ENCODE measurements around the gene PRSS57. TPM values are rescaled to one million over a fixed set of nuclear protein-coding genes. Genes with fewer than 3 reads are reported as not detected.

PRSS57 gene
- total RNA-seq, 2 experiments from 2014 or later = not detected

DNA sequence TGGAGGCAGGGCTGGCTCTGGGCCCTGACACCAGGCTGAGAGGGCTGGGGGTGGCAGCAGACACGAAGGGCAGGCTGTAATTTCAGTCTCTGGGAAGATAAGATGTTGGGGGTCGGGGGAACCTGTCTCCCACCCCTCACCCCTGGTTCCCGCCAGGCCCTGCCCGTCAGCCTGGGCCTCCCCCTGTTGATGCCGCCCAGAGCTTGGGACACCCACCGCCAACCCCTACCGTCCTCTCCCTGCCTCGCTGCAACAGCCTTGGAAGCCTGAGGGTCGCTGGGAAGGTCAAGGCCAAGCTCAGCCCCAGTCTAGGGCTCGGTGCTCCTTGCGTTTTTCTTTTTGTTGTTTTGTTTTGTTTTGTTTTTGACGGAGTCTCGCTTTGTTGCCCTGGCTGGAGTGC lies 28.0 kb upstream of the PRSS57 start:
- ChIA-PET CTCF (no interaction called here), POLR2A (no interaction called here)
- peaks cover 31% of the 10 kb centered on the region for H3K27me3 Mint-ChIP-seq
- peaks cover 3% of the 10 kb centered on the region for H3K4me1 ChIP-seq (ENCODE audit: insufficient read depth, low read length)
- no peak overlapping the region for H3K27ac Mint-ChIP-seq
- peaks cover 19 to 20% of the 10 kb centered on the region in 2 experiments for H3K27me3 ChIP-seq (ENCODE audit: control insufficient read depth in 1 of 2, insufficient read depth in 2 of 2, low read length in 2 of 2)
- no peaks in the 10 kb centered on the region for H3K36me3 Mint-ChIP-seq (ENCODE audit: low read depth)
- peaks cover 0 to 24% of the 10 kb centered on the region in 2 experiments for H3K9me3 ChIP-seq (ENCODE audit: control insufficient read depth in 1 of 2, insufficient read depth in 1 of 2, low read length in 2 of 2)
- H3K27ac ChIP-seq (ENCODE audit: low read depth in 1 of 2, low read length in 2 of 2) = no peak overlapping the region
- DNase-seq (no peak), ATAC-seq (ENCODE audit: poor library complexity) (no peak)
- H3K4me3 ChIP-seq (ENCODE audit: low read length) = no peak overlapping the region
- no peaks in the 10 kb centered on the region for H3K36me3 ChIP-seq (ENCODE audit: insufficient read depth, low read length)
- no peaks in the 10 kb centered on the region for H3K4me1 Mint-ChIP-seq (ENCODE audit: low read depth)
- H3K9me3 Mint-ChIP-seq = no peaks in the 10 kb centered on the region
- no peak overlapping the region for H3K4me3 Mint-ChIP-seq
- TF ChIP-seq, protein P1, sequence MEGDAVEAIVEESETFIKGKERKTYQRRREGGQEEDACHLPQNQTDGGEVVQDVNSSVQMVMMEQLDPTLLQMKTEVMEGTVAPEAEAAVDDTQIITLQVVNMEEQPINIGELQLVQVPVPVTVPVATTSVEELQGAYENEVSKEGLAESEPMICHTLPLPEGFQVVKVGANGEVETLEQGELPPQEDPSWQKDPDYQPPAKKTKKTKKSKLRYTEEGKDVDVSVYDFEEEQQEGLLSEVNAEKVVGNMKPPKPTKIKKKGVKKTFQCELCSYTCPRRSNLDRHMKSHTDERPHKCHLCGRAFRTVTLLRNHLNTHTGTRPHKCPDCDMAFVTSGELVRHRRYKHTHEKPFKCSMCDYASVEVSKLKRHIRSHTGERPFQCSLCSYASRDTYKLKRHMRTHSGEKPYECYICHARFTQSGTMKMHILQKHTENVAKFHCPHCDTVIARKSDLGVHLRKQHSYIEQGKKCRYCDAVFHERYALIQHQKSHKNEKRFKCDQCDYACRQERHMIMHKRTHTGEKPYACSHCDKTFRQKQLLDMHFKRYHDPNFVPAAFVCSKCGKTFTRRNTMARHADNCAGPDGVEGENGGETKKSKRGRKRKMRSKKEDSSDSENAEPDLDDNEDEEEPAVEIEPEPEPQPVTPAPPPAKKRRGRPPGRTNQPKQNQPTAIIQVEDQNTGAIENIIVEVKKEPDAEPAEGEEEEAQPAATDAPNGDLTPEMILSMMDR (IDR thresholded peaks at IDR 0.05) = no peak
- intact Hi-C loops (cut with DNase I, micrococcal nuclease) = no loop called here

- Mint-ChIP-seq H3K27ac (no peak overlapping the region), H3K9me3 (no peaks in the 10 kb centered on the region), H3K4me1 (ENCODE audit: low read depth) (no peaks in the 10 kb centered on the region), H3K27me3 (peaks cover 36% of the 10 kb centered on the region), H3K36me3 (ENCODE audit: low read depth) (no peaks in the 10 kb centered on the region), H3K4me3 (no peak overlapping the region)
- no peaks in the 10 kb centered on the region for H3K36me3 ChIP-seq (ENCODE audit: insufficient read depth, low read length)
- DNase-seq (no peak), ATAC-seq (ENCODE audit: poor library complexity) (no peak)
- H3K27ac ChIP-seq (ENCODE audit: low read depth in 1 of 2, low read length in 2 of 2) = no peak overlapping the region
- peaks cover 0 to 25% of the 10 kb centered on the region in 2 experiments for H3K9me3 ChIP-seq (ENCODE audit: control insufficient read depth in 1 of 2, insufficient read depth in 1 of 2, low read length in 2 of 2)
- H3K27me3 ChIP-seq (ENCODE audit: control insufficient read depth in 1 of 2, insufficient read depth in 2 of 2, low read length in 2 of 2) = peaks cover 19 to 20% of the 10 kb centered on the region in 2 experiments
- H3K4me3 ChIP-seq (ENCODE audit: low read length) = no peak overlapping the region
- CTCF ChIA-PET = no interaction called here
- POLR2A ChIA-PET = no interaction called here
- TF ChIP-seq, protein P1 (IDR thresholded peaks at IDR 0.05) = no peak
- intact Hi-C loops (cut with DNase I, micrococcal nuclease) = no loop called here
- H3K4me1 ChIP-seq (ENCODE audit: insufficient read depth, low read length) = peaks cover 3% of the 10 kb centered on the region
These were observed 27.4 kb upstream of the PRSS57 start for GRCh38 chr19:722553-723101.

GRCh38 chr19:720345-721160 lies 25.3 kb upstream of the PRSS57 start:
- no peak for ATAC-seq (ENCODE audit: poor library complexity)
- H3K27me3 ChIP-seq (ENCODE audit: control insufficient read depth in 1 of 2, insufficient read depth in 2 of 2, low read length in 2 of 2) = peaks cover 19 to 20% of the 10 kb centered on the region in 2 experiments

More at GRCh38 chr19:720345-721160, 25.3 kb upstream of the PRSS57 start:
- POLR2A ChIA-PET = no interaction called here
- no peak overlapping the region for H3K4me3 Mint-ChIP-seq
- Histone ChIP-seq H3K36me3 (ENCODE audit: insufficient read depth, low read length) (no peaks in the 10 kb centered on the region), H3K9me3 (ENCODE audit: control insufficient read depth in 1 of 2, insufficient read depth in 1 of 2, low read length in 2 of 2) (peaks cover 0 to 35% of the 10 kb centered on the region in 2 experiments), H3K27ac (ENCODE audit: low read depth in 1 of 2, low read length in 2 of 2) (no peak overlapping the region), H3K4me3 (ENCODE audit: low read length) (no peak overlapping the region), H3K4me1 (ENCODE audit: insufficient read depth, low read length) (peaks cover 3% of the 10 kb centered on the region)
- CTCF ChIA-PET = no interaction called here
- intact Hi-C loops (cut with DNase I, micrococcal nuclease) = no loop called here
- H3K27ac Mint-ChIP-seq = no peak overlapping the region
- no peaks in the 10 kb centered on the region for H3K9me3 Mint-ChIP-seq
- H3K4me1 Mint-ChIP-seq (ENCODE audit: low read depth) = no peaks in the 10 kb centered on the region
- H3K36me3 Mint-ChIP-seq (ENCODE audit: low read depth) = no peaks in the 10 kb centered on the region
- DNase-seq = no peak
- TF ChIP-seq, protein P1 (IDR thresholded peaks at IDR 0.05) = no peak
- peaks cover 37% of the 10 kb centered on the region for H3K27me3 Mint-ChIP-seq
